Prostate gland (tissue), 2 donors: ENCODE data around the gene ANKRD35. TPM values are rescaled to one million over a fixed set of nuclear protein-coding genes. Genes with fewer than 3 reads are reported as not detected.
"Not testable (repeated sequence)": the region's sequence is repeated elsewhere in the genome, so short reads cannot be mapped to it uniquely, and the experiment has no call there.

ENCODE experiments used
- DNase-seq: peaks from one replicate; pipeline ENCODE4 v3.0.0-alpha.2; 2019; ENCODE audit warnings: low spot score
- H3K27ac ChIP-seq, 2 donors: fragments of 200-600 bp; sonication (generic); 2 replicates each; pipeline ENCODE4 v1.5.1; 2017 to 2019
- H3K27me3 ChIP-seq: fragments of 200-600 bp; sonication (generic); replicated peaks from 2 replicates; pipeline ENCODE4 v1.5.1; 2019; ENCODE audit not compliant: insufficient read depth
- H3K36me3 ChIP-seq, 2 donors: fragments of 200-600 bp; sonication (generic); 1 replicate in 1 of 2; 2 replicates in 1 of 2; pipeline versions ENCODE4 v1.5.1 to v1.8.1; 2017 to 2019
- H3K4me1 ChIP-seq: fragments of 200-600 bp; sonication (generic); replicated peaks from 2 replicates; pipeline ENCODE4 v1.5.1; 2019
- H3K4me3 ChIP-seq, 2 donors: fragments of 200-600 bp; sonication (generic); 2 replicates each; pipeline ENCODE4 v1.5.1; 2017 to 2019
- H3K9me3 ChIP-seq: fragments of 200-600 bp; sonication (generic); 2 replicates; pipeline ENCODE4 v1.5.1; 2017
- POLR2A ChIP-seq: fragments of 450-650 bp; IDR thresholded peaks from one replicate; pipeline ENCODE4 v1.6.1; 2016; ENCODE audit warnings: antibody characterized with exemption, mild to moderate bottlenecking
- POLR2AphosphoS5 ChIP-seq: sonication (generic); formaldehyde crosslinking; IDR thresholded peaks from one replicate; pipeline ENCODE4 v1.6.1; 2017; ENCODE audit warnings: antibody characterized with exemption
- WGBS: methylation state at CpG from one replicate; pipeline ENCODE4 v1.1.5; 2018; 5-methylcytosine and 5-hydroxymethylcytosine counted together
- intact Hi-C: fragments of 100-400 bp; cut with DNase I; formaldehyde crosslinking; loops from one replicate; pipeline ENCODE4 v1.14.2; 2022
- total RNA-seq, 2 donors: library from RNA; depleted of rRNA; stranded (reverse); fragments of >200 nt; gene quantifications; one replicate each; pipeline ENCODE4 v1.1.0, GENCODE V29; 2016
- TF ChIP-seq, protein P1 (sequence below), 4 experiments: fragments of 200-600 bp in 2 of 4; fragments of 450-650 bp in 2 of 4; sonication (generic) in 2 of 4; IDR thresholded peaks; 1 replicate in 3 of 4; 2 replicates in 1 of 4; pipeline ENCODE4 v1.5.1; 2016 to 2019; ENCODE audit warnings: antibody characterized with exemption in 4 of 4, mild to moderate bottlenecking in 2 of 4, moderate library complexity in 2 of 4

Gene ANKRD35
- total RNA-seq, 2 donors from 2014 or later: 6.6 to 7.5 TPM

- Histone ChIP-seq H3K27me3 (no peaks in the 10 kb centered on the region), H3K4me3 (no peak overlapping the region), H3K9me3 (no peaks in the 10 kb centered on the region), H3K36me3 (peaks cover 0 to 16% of the 10 kb centered on the region in 2 donors), H3K27ac (no peak overlapping the region), H3K4me1 (no peaks in the 10 kb centered on the region)
- TF ChIP-seq, protein P1, sequence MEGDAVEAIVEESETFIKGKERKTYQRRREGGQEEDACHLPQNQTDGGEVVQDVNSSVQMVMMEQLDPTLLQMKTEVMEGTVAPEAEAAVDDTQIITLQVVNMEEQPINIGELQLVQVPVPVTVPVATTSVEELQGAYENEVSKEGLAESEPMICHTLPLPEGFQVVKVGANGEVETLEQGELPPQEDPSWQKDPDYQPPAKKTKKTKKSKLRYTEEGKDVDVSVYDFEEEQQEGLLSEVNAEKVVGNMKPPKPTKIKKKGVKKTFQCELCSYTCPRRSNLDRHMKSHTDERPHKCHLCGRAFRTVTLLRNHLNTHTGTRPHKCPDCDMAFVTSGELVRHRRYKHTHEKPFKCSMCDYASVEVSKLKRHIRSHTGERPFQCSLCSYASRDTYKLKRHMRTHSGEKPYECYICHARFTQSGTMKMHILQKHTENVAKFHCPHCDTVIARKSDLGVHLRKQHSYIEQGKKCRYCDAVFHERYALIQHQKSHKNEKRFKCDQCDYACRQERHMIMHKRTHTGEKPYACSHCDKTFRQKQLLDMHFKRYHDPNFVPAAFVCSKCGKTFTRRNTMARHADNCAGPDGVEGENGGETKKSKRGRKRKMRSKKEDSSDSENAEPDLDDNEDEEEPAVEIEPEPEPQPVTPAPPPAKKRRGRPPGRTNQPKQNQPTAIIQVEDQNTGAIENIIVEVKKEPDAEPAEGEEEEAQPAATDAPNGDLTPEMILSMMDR (IDR thresholded peaks at IDR 0.05): no peak
- no peak for TF ChIP-seq POLR2A
- TF ChIP-seq POLR2AphosphoS5: no peak
- 89% methylated on average over 3 of the region's 3 CpGs for WGBS
- DNase-seq: no peak
- intact Hi-C loops: no loop called here
Measured at GRCh38 chr1:145843031-145843430, 42.6 kb downstream of the ANKRD35 start.

- TF ChIP-seq, protein P1 (IDR thresholded peaks at IDR 0.05): no peak
- TF ChIP-seq POLR2A (no peak), POLR2AphosphoS5 (no peak)
- H3K9me3 ChIP-seq: no peaks in the 10 kb centered on the region
- intact Hi-C loops: no loop called here
- no peaks in the 10 kb centered on the region for H3K4me1 ChIP-seq
- WGBS: 96% methylated on average over 1 of the region's 1 CpG
- no peaks in the 10 kb centered on the region for H3K27me3 ChIP-seq
- DNase-seq: no peak
- no peak overlapping the region for H3K4me3 ChIP-seq
- peaks cover 0 to 41% of the 10 kb centered on the region in 2 donors for H3K36me3 ChIP-seq
- H3K27ac ChIP-seq: no peak overlapping the region
Measured at GRCh38 chr1:145837656-145838055, 48.0 kb downstream of the ANKRD35 start.

- H3K9me3 ChIP-seq, H3K27me3 ChIP-seq, DNase-seq, intact Hi-C loops, H3K4me3 ChIP-seq, H3K27ac ChIP-seq, H3K4me1 ChIP-seq: not testable (repeated sequence)
- H3K36me3 ChIP-seq: peaks cover 8 to 15% of the 10 kb centered on the region in 2 donors
- WGBS: 94% methylated on average over 2 of the region's 2 CpGs
Measured at GRCh38 chr1:145830810-145831209, 54.9 kb downstream of the ANKRD35 start.

GRCh38 chr1:145828367-145829026, 57.2 kb downstream of the ANKRD35 start:
- H3K4me1 ChIP-seq: peaks cover 3% of the 10 kb centered on the region
- H3K4me3 ChIP-seq: no peak overlapping the region
- no peaks in the 10 kb centered on the region for H3K27me3 ChIP-seq
- DNase-seq: no peak
- H3K27ac ChIP-seq: no peak overlapping the region
- intact Hi-C loops: loop anchor here (10.0 kb wide), 1 partner anchor 74 kb away; no protein-coding TSS in a partner anchor
- TF ChIP-seq, protein P1 (IDR thresholded peaks at IDR 0.05): no peak
- no peak for TF ChIP-seq POLR2AphosphoS5
- TF ChIP-seq POLR2A: no peak
- no peaks in the 10 kb centered on the region for H3K9me3 ChIP-seq
- H3K36me3 ChIP-seq: peaks cover 8 to 15% of the 10 kb centered on the region in 2 donors

- intact Hi-C loops: loop anchor here (10.0 kb wide), 1 partner anchor 73 kb away; no protein-coding TSS in a partner anchor
- H3K4me3 ChIP-seq: no peak overlapping the region
- H3K27ac ChIP-seq: no peak overlapping the region
- DNase-seq: no peak
- TF ChIP-seq POLR2A (no peak), POLR2AphosphoS5 (no peak)
- peaks cover 8 to 12% of the 10 kb centered on the region in 2 donors for H3K36me3 ChIP-seq
- H3K27me3 ChIP-seq: no peaks in the 10 kb centered on the region
- H3K4me1 ChIP-seq: peaks cover 3% of the 10 kb centered on the region
- H3K9me3 ChIP-seq: no peaks in the 10 kb centered on the region
Measured at GRCh38 chr1:145827966-145828365, 57.7 kb downstream of the ANKRD35 start.

GRCh38 chr1:145826030-145826429, 59.6 kb downstream of the ANKRD35 start:
- intact Hi-C loops: loop anchor here (10.0 kb wide), 1 partner anchor 71 kb away; no protein-coding TSS in a partner anchor
- H3K4me1 ChIP-seq: peaks cover 3% of the 10 kb centered on the region
- H3K36me3 ChIP-seq: peaks cover 8% of the 10 kb centered on the region in 2 donors
- H3K9me3 ChIP-seq: no peaks in the 10 kb centered on the region
- no peak overlapping the region for H3K27ac ChIP-seq
- H3K27me3 ChIP-seq: no peaks in the 10 kb centered on the region
- no peak for DNase-seq
- 87% methylated on average over 2 of the region's 2 CpGs for WGBS
- TF ChIP-seq POLR2AphosphoS5 (no peak), POLR2A (no peak)
- TF ChIP-seq, protein P1 (IDR thresholded peaks at IDR 0.05): no peak
- H3K4me3 ChIP-seq: no peak overlapping the region
